HL-60 (cell line): ENCODE results near the gene STXBP5L.

Experiments used
- CTCF ChIP-seq: IDR thresholded peaks from one replicate; pipeline ENCODE4 v1.5.1; 2011; ENCODE audit warnings: low read length, control low read depth, inconsistent platforms; ENCODE audit not compliant: insufficient read depth
- GABPA ChIP-seq: IDR thresholded peaks from 2 replicates; pipeline ENCODE4 v1.6.1; 2012; ENCODE audit warnings: low read depth
- POLR2AphosphoS5 ChIP-seq: IDR thresholded peaks from 2 replicates; pipeline ENCODE4 v1.6.1; 2012; ENCODE audit warnings: low read depth
- SPI1 ChIP-seq: IDR thresholded peaks from 2 replicates; pipeline ENCODE4 v1.6.1; 2012; ENCODE audit warnings: low read depth, mild to moderate bottlenecking, borderline replicate concordance
- TF ChIP-seq, protein P1 (sequence below): IDR thresholded peaks from 2 replicates; pipeline ENCODE4 v1.6.1; 2012; ENCODE audit warnings: low read depth; ENCODE audit not compliant: insufficient replicate concordance

DNA sequence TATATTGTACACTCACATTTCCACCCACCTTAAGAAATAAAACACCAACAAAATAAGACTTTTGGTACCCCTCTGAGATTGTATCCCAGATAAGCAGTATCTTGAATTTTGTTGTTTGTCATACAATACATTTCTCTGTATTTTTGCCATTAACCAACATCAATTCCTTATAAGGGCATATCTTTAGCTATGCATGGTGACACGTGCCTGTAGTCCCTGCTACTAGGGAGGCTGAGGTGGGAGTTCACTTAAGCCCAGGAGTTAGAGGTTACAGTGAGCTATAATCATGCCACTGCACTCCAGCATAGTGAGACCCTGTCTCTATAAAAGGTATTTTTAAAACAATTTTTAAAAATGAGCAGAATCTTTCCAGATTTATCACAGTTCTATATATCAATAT is 32.5 kb upstream of the STXBP5L start:
- no peak for TF ChIP-seq CTCF
- TF ChIP-seq POLR2AphosphoS5: no peak
- TF ChIP-seq GABPA: no peak
- TF ChIP-seq, protein P1, sequence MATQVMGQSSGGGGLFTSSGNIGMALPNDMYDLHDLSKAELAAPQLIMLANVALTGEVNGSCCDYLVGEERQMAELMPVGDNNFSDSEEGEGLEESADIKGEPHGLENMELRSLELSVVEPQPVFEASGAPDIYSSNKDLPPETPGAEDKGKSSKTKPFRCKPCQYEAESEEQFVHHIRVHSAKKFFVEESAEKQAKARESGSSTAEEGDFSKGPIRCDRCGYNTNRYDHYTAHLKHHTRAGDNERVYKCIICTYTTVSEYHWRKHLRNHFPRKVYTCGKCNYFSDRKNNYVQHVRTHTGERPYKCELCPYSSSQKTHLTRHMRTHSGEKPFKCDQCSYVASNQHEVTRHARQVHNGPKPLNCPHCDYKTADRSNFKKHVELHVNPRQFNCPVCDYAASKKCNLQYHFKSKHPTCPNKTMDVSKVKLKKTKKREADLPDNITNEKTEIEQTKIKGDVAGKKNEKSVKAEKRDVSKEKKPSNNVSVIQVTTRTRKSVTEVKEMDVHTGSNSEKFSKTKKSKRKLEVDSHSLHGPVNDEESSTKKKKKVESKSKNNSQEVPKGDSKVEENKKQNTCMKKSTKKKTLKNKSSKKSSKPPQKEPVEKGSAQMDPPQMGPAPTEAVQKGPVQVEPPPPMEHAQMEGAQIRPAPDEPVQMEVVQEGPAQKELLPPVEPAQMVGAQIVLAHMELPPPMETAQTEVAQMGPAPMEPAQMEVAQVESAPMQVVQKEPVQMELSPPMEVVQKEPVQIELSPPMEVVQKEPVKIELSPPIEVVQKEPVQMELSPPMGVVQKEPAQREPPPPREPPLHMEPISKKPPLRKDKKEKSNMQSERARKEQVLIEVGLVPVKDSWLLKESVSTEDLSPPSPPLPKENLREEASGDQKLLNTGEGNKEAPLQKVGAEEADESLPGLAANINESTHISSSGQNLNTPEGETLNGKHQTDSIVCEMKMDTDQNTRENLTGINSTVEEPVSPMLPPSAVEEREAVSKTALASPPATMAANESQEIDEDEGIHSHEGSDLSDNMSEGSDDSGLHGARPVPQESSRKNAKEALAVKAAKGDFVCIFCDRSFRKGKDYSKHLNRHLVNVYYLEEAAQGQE: no peak
- no peak for TF ChIP-seq SPI1
